HepG2 (cell line): ENCODE data around the gene BRD8. TPM values are rescaled to one million over a fixed set of nuclear protein-coding genes. Genes with fewer than 3 reads are reported as not detected.
"Not testable (repeated sequence)": the region's sequence is repeated elsewhere in the genome, so short reads cannot be mapped to it uniquely, and the experiment has no call there.

ENCODE experiments used
- ATAC-seq: fragments of 200-7000 bp; cut with Tn5 transposase; 3 replicates; pipeline ENCODE4 v1.9.1; 2020; ENCODE audit warnings: mild to moderate bottlenecking, moderate library complexity
- BruUV-seq: library from RNA; stranded (reverse); fragments of 400-500 nt; replicated peaks from 2 replicates; lab custom pipeline; 2021; lab: Mats Ljungman, UMichigan
- CTCF ChIA-PET: fragments of 300-600 bp; formaldehyde crosslinking; extraction: SDS; loops from one replicate; lab custom pipeline; 2021; ENCODE audit warnings: low total read pairs, inconsistent platforms, low intra/inter-chr PET ratio; lab: Yijun Ruan, JAX
- POLR2A ChIA-PET: fragments of 350-600 bp; sonication (Branson Sonifier 250); formaldehyde crosslinking; loops from one replicate; lab custom pipeline; 2020; ENCODE audit warnings: antibody characterized with exemption, inconsistent platforms; lab: Yijun Ruan, JAX
- DNase-seq: peaks from one replicate; pipeline ENCODE4 v3.0.0-alpha.2; 2015; ENCODE audit warnings: low spot score
- FAIRE-seq: peaks from 3 replicates; lab custom pipeline; 2011; peaks lifted over from hg19 to GRCh38; lab: Jason Lieb, UNC
- H2AFZ ChIP-seq: one replicate; pipeline ENCODE4 v1.6.1; 2011; ENCODE audit warnings: low read length, inconsistent platforms
- H3K27ac ChIP-seq: fragments of 300-600 bp; 3 replicates; pipeline ENCODE4 v1.8.0; 2011; ENCODE audit warnings: mixed run types, mild to moderate bottlenecking, mixed read lengths, low read length, inconsistent platforms; ENCODE audit not compliant: insufficient read depth; ENCODE audit errors: extremely low read length
- H3K27me3 ChIP-seq, 2 experiments: fragments of 200-600 bp in 1 of 2; 2 replicates in 1 of 2; 3 replicates in 1 of 2; pipeline versions ENCODE4 v1.6.0 to v1.8.0; 2011; ENCODE audit warnings: low read length in 2 of 2, mild to moderate bottlenecking in 2 of 2, moderate library complexity in 2 of 2, inconsistent platforms in 1 of 2; ENCODE audit not compliant: insufficient read depth in 2 of 2, control insufficient read depth in 1 of 2
- H3K36me3 ChIP-seq, 2 experiments: fragments of 200-600 bp in 1 of 2; replicated peaks in 1 of 2; 2 replicates in 1 of 2; 3 replicates in 1 of 2; pipeline versions ENCODE4 v1.5.1 to v1.8.0; 2011; ENCODE audit warnings: low read length in 2 of 2, inconsistent platforms in 1 of 2; ENCODE audit not compliant: insufficient read depth in 2 of 2, control insufficient read depth in 1 of 2
- H3K4me1 ChIP-seq: 2 replicates; pipeline ENCODE4 v1.5.1; 2012; ENCODE audit warnings: low read length, inconsistent platforms; ENCODE audit not compliant: insufficient read depth
- H3K4me2 ChIP-seq: 2 replicates; pipeline ENCODE4 v1.6.0; 2011; ENCODE audit warnings: low read depth, low read length, inconsistent platforms
- H3K4me3 ChIP-seq, 3 experiments: fragments of 200-600 bp in 1 of 3; sonication (generic), shearing (Covaris generic) in 1 of 3; replicated peaks in 1 of 3; 2 replicates each; pipeline ENCODE4 v1.5.1; 2011 to 2016; ENCODE audit warnings: low read length in 3 of 3, inconsistent platforms in 2 of 3, low read depth in 2 of 3, mild to moderate bottlenecking in 2 of 3, control low read depth in 1 of 3, mixed read lengths in 1 of 3; ENCODE audit not compliant: insufficient read depth in 1 of 3
- H3K79me2 ChIP-seq: one replicate; pipeline ENCODE4 v1.6.1; 2011; ENCODE audit warnings: low read length, inconsistent platforms; ENCODE audit not compliant: insufficient read depth
- H3K9ac ChIP-seq: 2 replicates; pipeline ENCODE4 v1.6.0; 2011; ENCODE audit warnings: mild to moderate bottlenecking, low read depth, low read length, inconsistent platforms; ENCODE audit not compliant: insufficient read depth
- H3K9me3 ChIP-seq: 2 replicates; pipeline ENCODE4 v1.5.1; 2012; ENCODE audit warnings: mild to moderate bottlenecking, low read length
- H4K20me1 ChIP-seq: 2 replicates; pipeline ENCODE4 v1.6.0; 2011; ENCODE audit warnings: inconsistent platforms, mild to moderate bottlenecking, low read length, moderate library complexity; ENCODE audit not compliant: insufficient read depth
- CBFB ChIP-seq: sonication (generic); formaldehyde crosslinking; IDR thresholded peaks from 2 replicates; pipeline ENCODE4 v1.4.0; 2020; ENCODE audit warnings: missing genetic modification reagents
- GLI4 ChIP-seq: sonication (generic); formaldehyde crosslinking; IDR thresholded peaks from 2 replicates; pipeline ENCODE4 v1.5.1; 2020; ENCODE audit warnings: missing genetic modification reagents, mild to moderate bottlenecking, moderate library complexity, borderline replicate concordance
- MIXL1 ChIP-seq: IDR thresholded peaks from 2 replicates; pipeline ENCODE4 v1.6.1; 2016
- NFYB ChIP-seq: sonication (generic); formaldehyde crosslinking; IDR thresholded peaks from 2 replicates; pipeline ENCODE4 v1.4.0; 2020; ENCODE audit warnings: missing genetic modification reagents
- NFYC ChIP-seq: IDR thresholded peaks from 2 replicates; pipeline ENCODE4 v1.6.1; 2016; ENCODE audit warnings: missing genetic modification reagents, missing compliant biosample characterization
- PHF5A ChIP-seq: IDR thresholded peaks from one replicate; pipeline ENCODE4 v1.6.1; 2018; ENCODE audit warnings: low read depth, missing genetic modification reagents; ENCODE audit not compliant: unreplicated experiment
- SYNCRIP ChIP-seq: fragments of 200-400 bp; formaldehyde crosslinking; IDR thresholded peaks from 2 replicates; pipeline ENCODE4 v1.6.1; 2018; ENCODE audit warnings: mild to moderate bottlenecking, low read depth, low read length; ENCODE audit not compliant: insufficient read depth
- ZNF776 ChIP-seq: sonication (generic); formaldehyde crosslinking; IDR thresholded peaks from 2 replicates; pipeline ENCODE4 v1.4.0; 2020; ENCODE audit warnings: mild to moderate bottlenecking, missing genetic modification reagents
- WGBS: methylation state at CpG from one replicate; pipeline ENCODE4 v1.1.6; 2017; ENCODE audit warnings: low lambda C conversion rate; 5-methylcytosine and 5-hydroxymethylcytosine counted together
- in situ Hi-C: cut with HindIII; loops from 2 replicates; pipeline ENCODE4 v1.10.0; 2017; ENCODE audit warnings: low pct_unique_long_range_greater_than_20kb; ENCODE audit not compliant: extremely low pct_ligation_motif_present
- intact Hi-C: fragments of 100-400 bp; cut with micrococcal nuclease; formaldehyde crosslinking; loops from one replicate; pipeline ENCODE4 v1.10.0; 2022; ENCODE audit not compliant: unreplicated experiment
- polyA plus RNA-seq, 8 experiments: library from polyadenylated mRNA; depleted of rRNA in 3 of 8; stranded (reverse) in 7 of 8; unstranded in 1 of 8; fragments of >200 nt; fragmentation: Illumina TruSeq in 4 of 8; extraction: Trizol in 4 of 8; gene quantifications; 2 replicates each; pipeline versions ENCODE4 v1.2.1 to v1.2.3, GENCODE V29; 2011 to 2016; ENCODE audit warnings: low read depth in 4 of 8, missing spikeins in 1 of 8, mixed read lengths in 1 of 8; ENCODE audit not compliant: insufficient read depth in 1 of 8
- total RNA-seq, 5 experiments: library from RNA; depleted of rRNA; stranded (reverse); fragments of >200 nt; fragmentation: Illumina TruSeq; extraction: Trizol; gene quantifications; 2 replicates each; pipeline ENCODE4 v1.2.3, GENCODE V29; 2016; ENCODE audit warnings: low read depth in 1 of 5
- TF ChIP-seq, protein P1 (sequence below): sonication (generic); formaldehyde crosslinking; IDR thresholded peaks from 2 replicates; pipeline ENCODE4 v1.8.0; 2022; ENCODE audit warnings: missing genetic modification reagents, mild to moderate bottlenecking, moderate library complexity, borderline replicate concordance
- TF ChIP-seq, protein P2 (sequence below): sonication (generic); formaldehyde crosslinking; IDR thresholded peaks from 2 replicates; pipeline ENCODE4 v1.4.0; 2020; ENCODE audit warnings: mild to moderate bottlenecking, missing genetic modification reagents

The BRD8 gene
- total and polyA plus RNA-seq, 2 of the 13 experiments (the other 11 are each of a cell fraction or from before 2014, with no cell fraction given) = 62.5 to 71.1 TPM

DNA sequence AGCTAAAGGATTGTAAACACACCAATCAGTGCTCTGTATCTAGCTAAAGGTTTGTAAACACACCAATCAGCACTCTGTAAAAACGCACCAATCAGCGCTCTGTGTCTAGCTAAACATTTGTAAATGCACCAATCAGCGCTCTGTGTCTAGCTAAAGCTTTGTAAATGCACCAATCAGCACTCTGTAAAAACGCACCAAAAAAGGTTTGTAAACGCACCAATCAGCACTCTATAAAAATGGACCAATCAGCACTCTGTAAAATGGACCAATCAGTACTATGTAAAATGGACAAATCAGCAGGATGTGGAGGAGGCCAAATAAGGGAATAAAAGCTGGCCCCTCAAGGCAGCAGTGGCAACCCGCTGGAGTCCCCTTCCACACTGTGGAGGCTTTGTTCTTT is 34.9 kb downstream of the BRD8 start:
- H3K4me1 ChIP-seq, ATAC-seq, BruUV-seq, H3K4me2 ChIP-seq, FAIRE-seq, H3K9me3 ChIP-seq, POLR2A ChIA-PET, DNase-seq, intact Hi-C loops, CTCF ChIA-PET, H3K9ac ChIP-seq, H4K20me1 ChIP-seq, H3K27ac ChIP-seq, H3K27me3 ChIP-seq, H3K4me3 ChIP-seq, in situ Hi-C loops, H2AFZ ChIP-seq, H3K36me3 ChIP-seq, H3K79me2 ChIP-seq: not testable (repeated sequence)
- 88% methylated on average over 6 of the region's 6 CpGs for WGBS
- TF ChIP-seq NFYC (CRISPR knock-in tag) = 0 out of 2 replicates have a peak, but pooled peaks have one; percentile 26
- peak; percentile 47; the same call in 1 of the 2 replicates for TF ChIP-seq NFYB (CRISPR knock-in tag)

- in situ Hi-C loops = no loop called here
- ATAC-seq = no peak
- TF ChIP-seq CBFB (no peak), SYNCRIP (no peak), MIXL1 (CRISPR knock-in tag) (no peak), PHF5A (CRISPR knock-in tag) (no peak), ZNF776 (no peak), GLI4 (CRISPR knock-in tag) (no peak)
- TF ChIP-seq, protein P1, sequence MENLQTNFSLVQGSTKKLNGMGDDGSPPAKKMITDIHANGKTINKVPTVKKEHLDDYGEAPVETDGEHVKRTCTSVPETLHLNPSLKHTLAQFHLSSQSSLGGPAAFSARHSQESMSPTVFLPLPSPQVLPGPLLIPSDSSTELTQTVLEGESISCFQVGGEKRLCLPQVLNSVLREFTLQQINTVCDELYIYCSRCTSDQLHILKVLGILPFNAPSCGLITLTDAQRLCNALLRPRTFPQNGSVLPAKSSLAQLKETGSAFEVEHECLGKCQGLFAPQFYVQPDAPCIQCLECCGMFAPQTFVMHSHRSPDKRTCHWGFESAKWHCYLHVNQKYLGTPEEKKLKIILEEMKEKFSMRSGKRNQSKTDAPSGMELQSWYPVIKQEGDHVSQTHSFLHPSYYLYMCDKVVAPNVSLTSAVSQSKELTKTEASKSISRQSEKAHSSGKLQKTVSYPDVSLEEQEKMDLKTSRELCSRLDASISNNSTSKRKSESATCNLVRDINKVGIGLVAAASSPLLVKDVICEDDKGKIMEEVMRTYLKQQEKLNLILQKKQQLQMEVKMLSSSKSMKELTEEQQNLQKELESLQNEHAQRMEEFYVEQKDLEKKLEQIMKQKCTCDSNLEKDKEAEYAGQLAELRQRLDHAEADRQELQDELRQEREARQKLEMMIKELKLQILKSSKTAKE (CRISPR knock-in tag) = no peak
- TF ChIP-seq, protein P2, sequence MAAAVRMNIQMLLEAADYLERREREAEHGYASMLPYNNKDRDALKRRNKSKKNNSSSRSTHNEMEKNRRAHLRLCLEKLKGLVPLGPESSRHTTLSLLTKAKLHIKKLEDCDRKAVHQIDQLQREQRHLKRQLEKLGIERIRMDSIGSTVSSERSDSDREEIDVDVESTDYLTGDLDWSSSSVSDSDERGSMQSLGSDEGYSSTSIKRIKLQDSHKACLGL (CRISPR knock-in tag) = no peak
These were observed 36.7 kb downstream of the BRD8 start for GRCh38 chr5:138141734-138142133.

More at GRCh38 chr5:138141734-138142133, 36.7 kb downstream of the BRD8 start:
- intact Hi-C loops = no loop called here
- Histone ChIP-seq H3K27me3 (no peaks in the 10 kb centered on the region), H3K9ac (no peak overlapping the region), H3K79me2 (no peaks in the 10 kb centered on the region), H3K4me2 (no peak overlapping the region), H4K20me1 (no peaks in the 10 kb centered on the region), H3K27ac (no peak overlapping the region), H2AFZ (no peak overlapping the region), H3K9me3 (no peaks in the 10 kb centered on the region), H3K4me3 (no peak overlapping the region), H3K36me3 (no peaks in the 10 kb centered on the region), H3K4me1 (no peaks in the 10 kb centered on the region)
- CTCF ChIA-PET = no interaction called here
- WGBS = 0% methylated on average over 1 of the region's 1 CpG
- POLR2A ChIA-PET = no interaction called here
- FAIRE-seq (no peak), DNase-seq (no peak)
- BruUV-seq = no TSS peak
